ENCODE measurements around the gene CASZ1. TPM values are rescaled to one million over a fixed set of nuclear protein-coding genes. Genes with fewer than 3 reads are reported as not detected.

The CASZ1 gene
- total and polyA plus RNA-seq, 10 of the 15 experiments (the other 5 are each of a cell fraction or from before 2014, with no cell fraction given) = 0.52 to 9.8 (median 3.7) TPM

DNA sequence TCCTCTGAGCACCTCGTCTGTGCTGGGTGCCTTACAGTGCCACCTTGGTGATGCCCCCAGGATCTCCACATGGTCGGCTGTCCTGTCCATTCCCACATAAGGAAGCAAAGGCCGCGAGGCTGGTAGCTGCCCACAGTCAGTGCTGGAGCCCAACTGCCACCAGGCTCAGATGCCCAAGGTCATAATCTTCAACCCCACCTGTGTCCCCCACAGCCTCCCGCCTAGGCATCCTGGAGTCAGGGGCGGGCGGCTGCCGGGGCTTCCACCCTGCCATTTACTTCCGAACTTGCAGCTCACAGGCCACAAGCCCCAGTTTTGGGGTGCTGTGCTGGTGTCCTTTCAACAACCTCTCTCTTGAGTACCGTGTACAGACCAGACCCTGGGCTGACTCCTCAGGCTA lies 126.3 kb downstream of the CASZ1 start:
- Histone ChIP-seq H3K4me2 (ENCODE audit: control insufficient read depth, insufficient read depth) (no peak overlapping the region), H3K27ac (ENCODE audit: control insufficient read depth, insufficient read depth) (no peak overlapping the region), H3K9me3 (replicated peaks; ENCODE audit: control insufficient read depth, insufficient read depth, low read length) (no peaks in the 10 kb centered on the region), H3K36me3 (ENCODE audit: control insufficient read depth in 2 of 2, insufficient read depth in 2 of 2, low read length in 1 of 2) (no peaks in the 10 kb centered on the region), H3K4me3 (no peak overlapping the region), H3K27me3 (replicated peaks in 1 of 2; ENCODE audit: control insufficient read depth in 2 of 2, insufficient read depth in 2 of 2, low read length in 1 of 2) (no peaks in the 10 kb centered on the region), H3K79me2 (ENCODE audit: control insufficient read depth, insufficient read depth, low read length) (no peaks in the 10 kb centered on the region), H3K9ac (ENCODE audit: control insufficient read depth, insufficient read depth, low read length) (no peak overlapping the region), H3K4me1 (ENCODE audit: control insufficient read depth, insufficient read depth, low read length) (no peaks in the 10 kb centered on the region), H4K20me1 (ENCODE audit: control insufficient read depth, insufficient read depth) (no peaks in the 10 kb centered on the region), H2AFZ (ENCODE audit: control insufficient read depth, low read depth, low read length) (no peak overlapping the region)
- intact Hi-C loops (cut with micrococcal nuclease; ENCODE audit: unreplicated experiment) (no loop called here), in situ Hi-C loops (cut with MboI) (no loop called here)
- ChIA-PET SMC1A (ENCODE audit: uncharacterized antibody, unreplicated experiment) (no interaction called here), RAD21 (ENCODE audit: unreplicated experiment) (no interaction called here), POLR2A (no interaction called here), CTCF (no interaction called here)
- ATAC-seq (no peak), DNase-seq (ENCODE audit: low read depth, low spot score) (no peak), FAIRE-seq (no peak)
- WGBS (ENCODE audit: insufficient coverage, insufficient replicate concordance, low lambda C conversion rate, missing lambda C conversion rate) = 71% methylated on average over 10 of the region's 10 CpGs
- TF ChIP-seq, protein P1, sequence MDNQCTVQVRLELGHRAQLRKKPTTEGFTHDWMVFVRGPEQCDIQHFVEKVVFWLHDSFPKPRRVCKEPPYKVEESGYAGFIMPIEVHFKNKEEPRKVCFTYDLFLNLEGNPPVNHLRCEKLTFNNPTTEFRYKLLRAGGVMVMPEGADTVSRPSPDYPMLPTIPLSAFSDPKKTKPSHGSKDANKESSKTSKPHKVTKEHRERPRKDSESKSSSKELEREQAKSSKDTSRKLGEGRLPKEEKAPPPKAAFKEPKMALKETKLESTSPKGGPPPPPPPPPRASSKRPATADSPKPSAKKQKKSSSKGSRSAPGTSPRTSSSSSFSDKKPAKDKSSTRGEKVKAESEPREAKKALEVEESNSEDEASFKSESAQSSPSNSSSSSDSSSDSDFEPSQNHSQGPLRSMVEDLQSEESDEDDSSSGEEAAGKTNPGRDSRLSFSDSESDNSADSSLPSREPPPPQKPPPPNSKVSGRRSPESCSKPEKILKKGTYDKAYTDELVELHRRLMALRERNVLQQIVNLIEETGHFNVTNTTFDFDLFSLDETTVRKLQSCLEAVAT (IDR thresholded peaks at IDR 0.05) = no peak
- TF ChIP-seq SUZ12 (IDR thresholded peaks at IDR 0.05; ENCODE audit: unreplicated experiment) (no peak), CBX3 (IDR thresholded peaks at IDR 0.05; ENCODE audit: borderline replicate concordance, low read depth) (no peak), NR2C1 (IDR thresholded peaks at IDR 0.05) (no peak), HDAC2 (IDR thresholded peaks at IDR 0.05) (no peak), JUND (IDR thresholded peaks at IDR 0.05; ENCODE audit: low read depth, low read length) (no peak), MYC (IDR thresholded peaks at IDR 0.05; ENCODE audit: insufficient read depth, insufficient read length, insufficient replicate concordance, low read length, severe bottlenecking) (no peak), EP300 (IDR thresholded peaks at IDR 0.05; ENCODE audit: borderline replicate concordance in 1 of 2, control insufficient read depth in 1 of 2, low read depth in 2 of 2, low read length in 2 of 2) (no peak), NFXL1 (IDR thresholded peaks at IDR 0.05; ENCODE audit: borderline replicate concordance) (no peak), SMARCA5 (IDR thresholded peaks at IDR 0.05) (no peak), SMAD1 (IDR thresholded peaks at IDR 0.05; ENCODE audit: low read depth, partially characterized antibody) (no peak), ZNF207 (IDR thresholded peaks at IDR 0.05; ENCODE audit: borderline replicate concordance) (no peak)
- TF ChIP-seq, protein P2, sequence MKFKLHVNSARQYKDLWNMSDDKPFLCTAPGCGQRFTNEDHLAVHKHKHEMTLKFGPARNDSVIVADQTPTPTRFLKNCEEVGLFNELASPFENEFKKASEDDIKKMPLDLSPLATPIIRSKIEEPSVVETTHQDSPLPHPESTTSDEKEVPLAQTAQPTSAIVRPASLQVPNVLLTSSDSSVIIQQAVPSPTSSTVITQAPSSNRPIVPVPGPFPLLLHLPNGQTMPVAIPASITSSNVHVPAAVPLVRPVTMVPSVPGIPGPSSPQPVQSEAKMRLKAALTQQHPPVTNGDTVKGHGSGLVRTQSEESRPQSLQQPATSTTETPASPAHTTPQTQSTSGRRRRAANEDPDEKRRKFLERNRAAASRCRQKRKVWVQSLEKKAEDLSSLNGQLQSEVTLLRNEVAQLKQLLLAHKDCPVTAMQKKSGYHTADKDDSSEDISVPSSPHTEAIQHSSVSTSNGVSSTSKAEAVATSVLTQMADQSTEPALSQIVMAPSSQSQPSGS (IDR thresholded peaks at IDR 0.05; ENCODE audit: low read length) = no peak
- TF ChIP-seq, protein P3, sequence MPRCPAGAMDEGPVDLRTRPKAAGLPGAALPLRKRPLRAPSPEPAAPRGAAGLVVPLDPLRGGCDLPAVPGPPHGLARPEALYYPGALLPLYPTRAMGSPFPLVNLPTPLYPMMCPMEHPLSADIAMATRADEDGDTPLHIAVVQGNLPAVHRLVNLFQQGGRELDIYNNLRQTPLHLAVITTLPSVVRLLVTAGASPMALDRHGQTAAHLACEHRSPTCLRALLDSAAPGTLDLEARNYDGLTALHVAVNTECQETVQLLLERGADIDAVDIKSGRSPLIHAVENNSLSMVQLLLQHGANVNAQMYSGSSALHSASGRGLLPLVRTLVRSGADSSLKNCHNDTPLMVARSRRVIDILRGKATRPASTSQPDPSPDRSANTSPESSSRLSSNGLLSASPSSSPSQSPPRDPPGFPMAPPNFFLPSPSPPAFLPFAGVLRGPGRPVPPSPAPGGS (IDR thresholded peaks at IDR 0.05; ENCODE audit: borderline replicate concordance, insufficient read depth, low read depth, low read length, poor library complexity, severe bottlenecking) = no peak
- BruUV-seq (replicated peaks) = no TSS peak
